ENCODE measurements around the gene HEXB.

GRCh38 chr5:74665273-74665672 lies 19.8 kb upstream of the HEXB start:
- TF ChIP-seq EP300 (IDR thresholded peaks at IDR 0.05) (no peak), CTCF (IDR thresholded peaks at IDR 0.05) (no peak), POLR2A (IDR thresholded peaks at IDR 0.05) (no peak)

All from suprapubic skin (tissue), 3 donors.